ENCODE measurements around the gene ZNF582. TPM values are rescaled to one million over a fixed set of nuclear protein-coding genes. Genes with fewer than 3 reads are reported as not detected.

ZNF582 gene
- total and polyA plus RNA-seq, 2 donors from 2014 or later, result 3.8 to 5.0 TPM

- Histone ChIP-seq H3K9ac (ENCODE audit: low read length in 3 of 3) (no peak overlapping the region), H3K27me3 (ENCODE audit: control insufficient read depth, insufficient read depth, low read length) (no peaks in the 10 kb centered on the region), H3K9me3 (ENCODE audit: control insufficient read depth in 2 of 3, insufficient read depth in 1 of 3, low read length in 3 of 3) (no peaks in the 10 kb centered on the region), H3K4me1 (ENCODE audit: control insufficient read depth in 2 of 3, insufficient read depth in 2 of 3, low read depth in 1 of 3, low read length in 3 of 3) (no peaks in the 10 kb centered on the region), H3K27ac (ENCODE audit: low read depth in 2 of 2, low read length in 2 of 2) (no peak overlapping the region), H3K36me3 (ENCODE audit: control insufficient read depth in 2 of 3, insufficient read depth in 3 of 3, low read length in 3 of 3) (no peaks in the 10 kb centered on the region), H3K4me3 (ENCODE audit: low read length in 3 of 3) (no peak overlapping the region)
- no peak for TF ChIP-seq CTCF (IDR thresholded peaks at IDR 0.05; ENCODE audit: borderline replicate concordance, extremely low read depth, insufficient read depth)
- intact Hi-C loops (cut with DNase I), result no loop called here
- DNase-seq (no peak), FAIRE-seq (no peak)
These were observed 42.1 kb downstream of the ZNF582 start for GRCh38 chr19:56351208-56351607.

- no peaks in the 10 kb centered on the region for H3K9me3 ChIP-seq (ENCODE audit: control insufficient read depth in 2 of 3, insufficient read depth in 1 of 3, low read length in 3 of 3)
- H3K27ac ChIP-seq (ENCODE audit: low read depth in 2 of 2, low read length in 2 of 2), result no peak overlapping the region
- H3K9ac ChIP-seq (ENCODE audit: low read length in 3 of 3), result no peak overlapping the region
- intact Hi-C loops (cut with DNase I), result no loop called here
- H3K4me3 ChIP-seq (ENCODE audit: low read length in 3 of 3), result no peak overlapping the region
- peak; percentile 66 for TF ChIP-seq CTCF (IDR thresholded peaks at IDR 0.05; ENCODE audit: borderline replicate concordance, extremely low read depth, insufficient read depth)
- no peaks in the 10 kb centered on the region for H3K36me3 ChIP-seq (ENCODE audit: control insufficient read depth in 2 of 3, insufficient read depth in 3 of 3, low read length in 3 of 3)
- no peaks in the 10 kb centered on the region for H3K4me1 ChIP-seq (ENCODE audit: control insufficient read depth in 2 of 3, insufficient read depth in 2 of 3, low read depth in 1 of 3, low read length in 3 of 3)
- DNase-seq (peak in 3 of 5 donors; percentile 56 to 84 (median 68)), FAIRE-seq (peak; percentile 82)
- no peaks in the 10 kb centered on the region for H3K27me3 ChIP-seq (ENCODE audit: control insufficient read depth, insufficient read depth, low read length)
These were observed 42.8 kb downstream of the ZNF582 start for GRCh38 chr19:56350416-56351045.

- H3K9ac ChIP-seq (ENCODE audit: low read length in 3 of 3), result no peak overlapping the region
- no peak for DNase-seq
- no peaks in the 10 kb centered on the region for H3K9me3 ChIP-seq (ENCODE audit: control insufficient read depth in 2 of 3, insufficient read depth in 1 of 3, low read length in 3 of 3)
- no peaks in the 10 kb centered on the region for H3K36me3 ChIP-seq (ENCODE audit: control insufficient read depth in 2 of 3, insufficient read depth in 3 of 3, low read length in 3 of 3)
- intact Hi-C loops (cut with DNase I), result no loop called here
- no peak for TF ChIP-seq CTCF (IDR thresholded peaks at IDR 0.05; ENCODE audit: borderline replicate concordance, extremely low read depth, insufficient read depth)
- no peak overlapping the region for H3K27ac ChIP-seq (ENCODE audit: low read depth in 2 of 2, low read length in 2 of 2)
- no peak overlapping the region for H3K4me3 ChIP-seq (ENCODE audit: low read length in 3 of 3)
- H3K27me3 ChIP-seq (ENCODE audit: control insufficient read depth, insufficient read depth, low read length), result no peaks in the 10 kb centered on the region
- no peaks in the 10 kb centered on the region for H3K4me1 ChIP-seq (ENCODE audit: control insufficient read depth in 2 of 3, insufficient read depth in 2 of 3, low read depth in 1 of 3, low read length in 3 of 3)
- no peak for FAIRE-seq
These were observed 45.0 kb downstream of the ZNF582 start for GRCh38 chr19:56348289-56348877.
